Left lung (tissue), 10 donors: ENCODE results near the gene INPP5A. TPM values are rescaled to one million over a fixed set of nuclear protein-coding genes. Genes with fewer than 3 reads are reported as not detected.
A peak's percentile ranks its signal among the peaks of the same experiment; 100 is the strongest.

Experiments
- ATAC-seq: fragments of 200-7000 bp; cut with Tn5 transposase; one replicate; pipeline ENCODE4 v1.9.1; 2020; ENCODE audit warnings: moderate library complexity
- DNase-seq, 4 donors: peaks; one replicate each; pipeline ENCODE4 v3.0.0-alpha.2; 2013 to 2020
- H3K27ac ChIP-seq, 2 donors: fragments of 200-600 bp; sonication (generic) in 1 of 2; one replicate each; pipeline versions ENCODE4 v1.5.0 to v1.8.0; 2020 to 2021
- H3K27me3 ChIP-seq, 2 donors: fragments of 200-600 bp; sonication (generic) in 1 of 2; one replicate each; pipeline versions ENCODE4 v1.5.0 to v1.8.0; 2020 to 2021
- H3K36me3 ChIP-seq, 2 donors: fragments of 200-600 bp; sonication (generic) in 1 of 2; one replicate each; pipeline versions ENCODE4 v1.5.0 to v1.8.0; 2020 to 2021
- H3K4me1 ChIP-seq, 2 donors: fragments of 200-600 bp; one replicate each; pipeline ENCODE4 v1.8.0; 2021
- H3K4me3 ChIP-seq, 2 donors: fragments of 200-600 bp; sonication (generic) in 1 of 2; one replicate each; pipeline versions ENCODE4 v1.5.0 to v1.8.0; 2020 to 2021; ENCODE audit warnings: mild to moderate bottlenecking in 1 of 2
- H3K9me3 ChIP-seq, 2 donors: fragments of 200-600 bp; sonication (generic) in 1 of 2; one replicate each; pipeline versions ENCODE4 v1.5.0 to v1.8.0; 2020 to 2021
- intact Hi-C, 2 donors: fragments of 100-400 bp; cut with DNase I; formaldehyde crosslinking; loops; one replicate each; pipeline versions ENCODE4 v1.11.2 to v1.14.2; 2022
- polyA plus RNA-seq, 6 donors: library from polyadenylated mRNA; unstranded; fragments of 120-200 nt; gene quantifications; one replicate each; pipeline ENCODE4 v1.2.1, GENCODE V29; 2013; ENCODE audit not compliant: insufficient read length in 6 of 6
- total RNA-seq, 2 donors: library from RNA; stranded (reverse); fragmentation: NEBNext Ultra II Directional; extraction: Animal tissue kit (Norgen Biotek cat#: 25700); gene quantifications; one replicate each; pipeline ENCODE4 v1.2.1, GENCODE V29; 2021
- TF ChIP-seq, protein P1 (sequence below), 2 donors: fragments of 200-600 bp; sonication (generic) in 1 of 2; IDR thresholded peaks; one replicate each; pipeline versions ENCODE4 v1.5.0 to v1.8.0; 2021; ENCODE audit warnings: antibody characterized with exemption in 2 of 2
- donor health status: DM: no; HTN: yes; CAD: no.
- donor health status: DM: no; HTN: no; CAD: no.

INPP5A gene
- total and polyA plus RNA-seq, 8 donors, result 32.0 to 44.0 (median 36.8) TPM

DNA sequence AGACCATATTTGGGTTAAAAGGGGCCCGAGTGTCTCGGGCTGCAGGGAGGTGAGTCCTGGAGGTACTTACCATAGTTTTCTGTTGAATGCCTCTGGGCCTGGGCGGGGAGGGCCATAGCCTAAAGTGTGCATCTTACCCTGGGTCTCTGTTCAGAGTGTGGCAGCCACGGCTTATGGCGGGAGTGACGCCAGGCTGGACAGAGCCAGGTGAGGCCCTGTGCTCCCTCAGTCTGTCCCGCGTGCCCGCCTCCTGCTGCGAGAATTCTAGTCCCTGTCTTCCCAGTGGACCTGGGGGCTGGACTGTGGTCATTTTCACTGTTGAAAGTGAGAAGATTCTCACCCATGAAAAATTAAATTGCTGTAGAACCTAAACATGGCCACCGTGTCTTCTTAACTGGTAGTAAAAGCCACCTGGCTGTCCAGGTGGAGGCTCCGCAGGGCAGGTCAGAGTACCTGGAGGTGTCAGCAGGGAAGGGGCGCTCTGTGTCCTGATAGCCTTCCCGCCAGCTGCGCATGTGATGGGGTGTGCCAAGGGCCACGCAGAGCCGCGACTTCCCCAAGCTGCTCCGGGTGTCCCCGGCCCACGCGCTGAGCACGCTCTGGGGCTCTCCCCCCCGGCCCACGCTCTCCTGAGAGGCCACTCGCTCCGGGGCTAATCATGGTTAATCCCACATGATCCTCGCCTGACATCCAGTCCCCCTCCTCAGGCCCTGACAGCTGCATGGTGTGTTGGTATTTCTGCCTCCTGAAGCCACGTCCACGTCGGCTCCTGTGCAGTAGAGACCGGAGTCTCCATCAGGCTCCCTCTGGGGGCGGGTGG lies 20.3 kb downstream of the INPP5A start:
- Histone ChIP-seq H3K36me3 (no peaks in the 10 kb centered on the region), H3K4me3 (no peak overlapping the region), H3K9me3 (no peaks in the 10 kb centered on the region), H3K4me1 (peaks cover 2 to 53% of the 10 kb centered on the region in 2 donors), H3K27ac (no peak overlapping the region), H3K27me3 (no peaks in the 10 kb centered on the region)
- DNase-seq (peak in 1 of 4 donors; percentile 33), ATAC-seq (no peak)
- TF ChIP-seq, protein P1, sequence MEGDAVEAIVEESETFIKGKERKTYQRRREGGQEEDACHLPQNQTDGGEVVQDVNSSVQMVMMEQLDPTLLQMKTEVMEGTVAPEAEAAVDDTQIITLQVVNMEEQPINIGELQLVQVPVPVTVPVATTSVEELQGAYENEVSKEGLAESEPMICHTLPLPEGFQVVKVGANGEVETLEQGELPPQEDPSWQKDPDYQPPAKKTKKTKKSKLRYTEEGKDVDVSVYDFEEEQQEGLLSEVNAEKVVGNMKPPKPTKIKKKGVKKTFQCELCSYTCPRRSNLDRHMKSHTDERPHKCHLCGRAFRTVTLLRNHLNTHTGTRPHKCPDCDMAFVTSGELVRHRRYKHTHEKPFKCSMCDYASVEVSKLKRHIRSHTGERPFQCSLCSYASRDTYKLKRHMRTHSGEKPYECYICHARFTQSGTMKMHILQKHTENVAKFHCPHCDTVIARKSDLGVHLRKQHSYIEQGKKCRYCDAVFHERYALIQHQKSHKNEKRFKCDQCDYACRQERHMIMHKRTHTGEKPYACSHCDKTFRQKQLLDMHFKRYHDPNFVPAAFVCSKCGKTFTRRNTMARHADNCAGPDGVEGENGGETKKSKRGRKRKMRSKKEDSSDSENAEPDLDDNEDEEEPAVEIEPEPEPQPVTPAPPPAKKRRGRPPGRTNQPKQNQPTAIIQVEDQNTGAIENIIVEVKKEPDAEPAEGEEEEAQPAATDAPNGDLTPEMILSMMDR (IDR thresholded peaks at IDR 0.05), result no peak
- intact Hi-C loops, result no loop called here

DNA sequence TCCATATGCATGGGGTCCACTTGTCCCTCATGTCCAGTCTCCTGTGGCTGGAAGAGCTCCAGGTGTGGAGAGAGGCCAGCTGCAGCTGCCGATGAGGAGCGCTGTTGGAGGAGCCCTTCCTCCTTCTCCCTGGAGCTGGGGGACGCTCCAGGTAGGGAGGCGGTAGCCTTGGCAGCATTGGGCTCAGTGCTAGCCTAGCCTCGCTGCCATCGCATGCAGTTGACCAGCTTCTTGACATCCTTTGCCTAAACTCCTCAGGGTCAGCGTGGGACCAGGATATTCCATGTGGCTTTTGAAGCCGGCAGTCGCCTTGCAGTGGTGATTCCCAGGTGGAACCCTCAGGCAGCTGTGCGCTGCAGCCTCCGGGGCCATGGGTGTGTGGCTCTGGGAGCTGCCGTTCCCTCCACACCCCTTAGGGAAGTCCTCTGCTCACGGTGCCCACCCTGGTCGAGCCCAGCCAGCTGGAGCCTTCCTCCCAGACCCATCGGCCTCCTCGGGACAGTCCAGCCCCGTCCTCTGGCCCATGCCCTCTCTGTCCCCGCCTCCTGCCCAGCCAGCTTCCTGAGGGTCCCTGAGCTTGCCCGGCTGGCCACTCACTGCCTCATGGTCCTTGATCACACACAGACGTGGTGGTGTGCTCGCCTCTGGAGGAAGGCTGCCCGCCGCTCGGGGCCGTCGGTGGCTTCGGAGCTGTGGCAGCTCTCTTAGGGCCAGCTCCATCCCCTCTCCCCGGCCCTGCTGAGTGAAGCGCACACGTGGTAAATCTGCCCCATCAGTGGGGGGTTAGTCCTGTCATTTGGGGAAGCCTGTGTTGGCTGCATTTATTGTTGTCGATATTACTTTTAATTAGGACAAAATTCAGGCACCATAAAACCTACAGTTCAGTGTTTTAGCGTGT lies 21.2 kb downstream of the INPP5A start:
- peak in 2 of 4 donors; percentile 30 to 31 for DNase-seq
- no peaks in the 10 kb centered on the region for H3K36me3 ChIP-seq
- H3K4me3 ChIP-seq, result no peak overlapping the region
- no peaks in the 10 kb centered on the region for H3K9me3 ChIP-seq
- H3K27me3 ChIP-seq, result no peaks in the 10 kb centered on the region
- H3K27ac ChIP-seq, result no peak overlapping the region
- TF ChIP-seq, protein P1 (IDR thresholded peaks at IDR 0.05), result no peak
- H3K4me1 ChIP-seq, result peaks cover 2 to 56% of the 10 kb centered on the region in 2 donors
- ATAC-seq, result no peak
- intact Hi-C loops, result no loop called here

- Histone ChIP-seq H3K4me3 (no peak overlapping the region), H3K27ac (peak overlapping the region in 1 of 2 donors; percentile 71), H3K4me1 (peaks cover 2 to 49% of the 10 kb centered on the region in 2 donors), H3K9me3 (no peaks in the 10 kb centered on the region), H3K27me3 (no peaks in the 10 kb centered on the region), H3K36me3 (no peaks in the 10 kb centered on the region)
- TF ChIP-seq, protein P1 (IDR thresholded peaks at IDR 0.05), result no peak
- intact Hi-C loops, result no loop called here
- ATAC-seq (no peak), DNase-seq (peak in 1 of 4 donors; percentile 17)
Observed at GRCh38 chr10:132559538-132559937, 22.0 kb downstream of the INPP5A start.

DNA sequence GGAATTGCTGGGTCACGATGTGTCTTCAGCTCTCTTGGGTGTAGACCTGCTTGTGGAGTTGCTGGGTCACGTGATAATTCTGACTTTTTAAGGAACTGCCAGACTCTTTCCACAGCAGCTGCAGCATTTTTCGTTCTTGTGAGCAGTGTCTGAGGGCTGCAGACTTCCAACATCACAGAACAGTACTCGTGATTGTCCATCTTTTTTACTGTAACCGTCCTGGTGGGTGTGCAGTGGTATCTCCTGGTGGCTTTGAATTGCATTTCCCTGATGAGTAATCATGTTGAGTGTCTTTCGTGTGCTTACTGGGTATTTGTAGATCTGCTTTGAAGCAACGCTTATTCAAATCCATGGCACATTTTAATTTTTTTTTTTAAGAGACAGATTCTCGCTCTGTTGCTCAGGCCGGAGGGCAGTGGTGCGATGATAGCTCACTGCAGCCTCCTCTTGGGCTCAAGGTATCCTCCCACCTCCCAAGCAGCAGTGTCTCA lies 22.7 kb downstream of the INPP5A start:
- Histone ChIP-seq H3K9me3 (no peaks in the 10 kb centered on the region), H3K27ac (peak overlapping the region in 1 of 2 donors; percentile 71), H3K4me3 (no peak overlapping the region), H3K27me3 (no peaks in the 10 kb centered on the region), H3K36me3 (no peaks in the 10 kb centered on the region), H3K4me1 (peaks cover 2 to 42% of the 10 kb centered on the region in 2 donors)
- ATAC-seq (peak; percentile 50), DNase-seq (peak in 1 of 4 donors; percentile 36)
- TF ChIP-seq, protein P1 (IDR thresholded peaks at IDR 0.05), result no peak
- intact Hi-C loops, result no loop called here
